Testis (tissue), 3 donors: ENCODE data around the gene SMCO1. TPM values are rescaled to one million over a fixed set of nuclear protein-coding genes. Genes with fewer than 3 reads are reported as not detected.
"Not testable (repeated sequence)": the region's sequence is repeated elsewhere in the genome, so short reads cannot be mapped to it uniquely, and the experiment has no call there.

Experiments
- DNase-seq: peaks from one replicate; pipeline ENCODE4 v3.0.0-alpha.2; 2019
- H3K27ac ChIP-seq, 2 donors: fragments of 200-600 bp; sonication (generic); one replicate each; pipeline ENCODE4 v1.5.1; 2019
- H3K27me3 ChIP-seq: fragments of 200-600 bp; sonication (generic); one replicate; pipeline ENCODE4 v1.5.1; 2019
- H3K36me3 ChIP-seq: fragments of 200-600 bp; sonication (generic); one replicate; pipeline ENCODE4 v1.5.1; 2017; ENCODE audit warnings: low read depth; ENCODE audit errors: missing control alignments
- H3K4me1 ChIP-seq: fragments of 200-600 bp; sonication (generic); one replicate; pipeline ENCODE4 v1.5.1; 2019
- H3K4me3 ChIP-seq, 2 donors: fragments of 200-600 bp; sonication (generic); one replicate each; pipeline ENCODE4 v1.5.1; 2017 to 2019
- H3K9me3 ChIP-seq: fragments of 200-600 bp; sonication (generic); one replicate; pipeline ENCODE4 v1.5.1; 2017
- POLR2A ChIP-seq: fragments of 450-650 bp; IDR thresholded peaks from one replicate; pipeline ENCODE4 v1.6.1; 2017; ENCODE audit warnings: antibody characterized with exemption, mild to moderate bottlenecking, moderate library complexity
- WGBS, 2 donors: methylation state at CpG; one replicate each; pipeline ENCODE4 v1.1.5; 2018; 5-methylcytosine and 5-hydroxymethylcytosine counted together
- intact Hi-C: fragments of 100-400 bp; cut with DNase I; formaldehyde crosslinking; loops from one replicate; pipeline ENCODE4 v1.15.1; 2023; ENCODE audit warnings: low total_unique reads
- polyA plus RNA-seq: library from polyadenylated mRNA; stranded (reverse); fragments of 350-450 nt; fragmentation: Illumina TruSeq; extraction: RNeasy Lipid Tissue Mini Kit (QIAGEN cat#74804); gene quantifications from one replicate; pipeline ENCODE4 v1.2.3, GENCODE V29; 2014; ENCODE audit warnings: low read depth, low replicate concordance; ENCODE audit not compliant: insufficient read depth
- total RNA-seq, 2 donors: library from RNA; depleted of rRNA; stranded (reverse); fragments of >200 nt; gene quantifications; one replicate each; pipeline ENCODE4 v1.2.3, GENCODE V29; 2016
- TF ChIP-seq, protein P1 (sequence below), 3 experiments: fragments of 450-650 bp in 2 of 3; fragments of 200-600 bp in 1 of 3; sonication (generic) in 1 of 3; IDR thresholded peaks; one replicate each; pipeline ENCODE4 v1.5.1; 2016 to 2019; ENCODE audit warnings: antibody characterized with exemption in 3 of 3, mild to moderate bottlenecking in 2 of 3, moderate library complexity in 1 of 3

Gene SMCO1
- total and polyA plus RNA-seq, 3 donors from 2014 or later = 0.24 to 0.91 (median 0.25) TPM

DNA sequence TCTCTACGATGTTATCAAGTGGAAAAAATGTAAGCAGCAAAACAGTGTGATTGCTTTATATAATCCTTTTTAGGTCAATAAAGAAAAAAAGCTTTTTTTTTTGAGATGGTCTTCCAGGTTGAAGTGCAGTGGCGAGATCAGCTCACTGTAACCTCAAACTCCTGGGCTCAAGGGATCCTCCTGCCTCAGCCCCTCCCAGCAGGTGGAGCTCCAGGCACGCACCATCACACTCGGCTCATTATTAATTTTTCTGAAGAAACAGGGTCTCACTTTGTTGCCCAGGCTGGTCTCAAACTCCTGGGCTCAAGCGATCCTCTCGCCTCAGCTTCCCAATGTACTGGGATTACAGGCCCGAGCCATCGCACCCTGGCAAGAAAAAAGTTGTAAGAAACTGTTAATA is 28.9 kb downstream of the SMCO1 start:
- H3K27ac ChIP-seq = no peak overlapping the region
- no peak for DNase-seq
- 82 to 90% methylated on average over 8 of the region's 8 CpGs for WGBS, 2 donors
- no peaks in the 10 kb centered on the region for H3K27me3 ChIP-seq
- H3K36me3 ChIP-seq = peaks cover under 1% of the 10 kb centered on the region
- no peaks in the 10 kb centered on the region for H3K4me1 ChIP-seq
- no peaks in the 10 kb centered on the region for H3K9me3 ChIP-seq
- intact Hi-C loops = no loop called here
- no peak for TF ChIP-seq POLR2A
- TF ChIP-seq, protein P1, sequence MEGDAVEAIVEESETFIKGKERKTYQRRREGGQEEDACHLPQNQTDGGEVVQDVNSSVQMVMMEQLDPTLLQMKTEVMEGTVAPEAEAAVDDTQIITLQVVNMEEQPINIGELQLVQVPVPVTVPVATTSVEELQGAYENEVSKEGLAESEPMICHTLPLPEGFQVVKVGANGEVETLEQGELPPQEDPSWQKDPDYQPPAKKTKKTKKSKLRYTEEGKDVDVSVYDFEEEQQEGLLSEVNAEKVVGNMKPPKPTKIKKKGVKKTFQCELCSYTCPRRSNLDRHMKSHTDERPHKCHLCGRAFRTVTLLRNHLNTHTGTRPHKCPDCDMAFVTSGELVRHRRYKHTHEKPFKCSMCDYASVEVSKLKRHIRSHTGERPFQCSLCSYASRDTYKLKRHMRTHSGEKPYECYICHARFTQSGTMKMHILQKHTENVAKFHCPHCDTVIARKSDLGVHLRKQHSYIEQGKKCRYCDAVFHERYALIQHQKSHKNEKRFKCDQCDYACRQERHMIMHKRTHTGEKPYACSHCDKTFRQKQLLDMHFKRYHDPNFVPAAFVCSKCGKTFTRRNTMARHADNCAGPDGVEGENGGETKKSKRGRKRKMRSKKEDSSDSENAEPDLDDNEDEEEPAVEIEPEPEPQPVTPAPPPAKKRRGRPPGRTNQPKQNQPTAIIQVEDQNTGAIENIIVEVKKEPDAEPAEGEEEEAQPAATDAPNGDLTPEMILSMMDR (IDR thresholded peaks at IDR 0.05) = peak in 1 of 3 experiments; percentile 7
- H3K4me3 ChIP-seq = no peak overlapping the region

DNA sequence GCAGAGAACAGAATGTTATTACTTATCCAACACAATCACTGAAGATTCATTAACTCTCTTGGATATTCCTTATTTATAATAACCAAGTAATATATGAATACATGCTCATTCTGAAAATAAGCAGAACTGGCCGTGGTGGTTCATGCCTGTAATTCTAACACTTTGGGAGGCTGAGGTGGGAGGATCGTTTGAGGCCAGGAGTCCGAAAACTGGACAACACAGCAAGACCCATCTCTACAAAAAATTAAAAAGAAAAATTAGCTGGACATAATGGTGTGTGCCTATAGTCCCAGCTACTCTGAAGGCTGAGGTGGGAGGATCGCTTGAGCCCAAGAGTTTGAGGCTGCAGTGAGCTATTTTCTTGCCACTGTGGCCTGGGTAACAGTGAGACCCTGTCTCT is 37.5 kb downstream of the SMCO1 start:
- no peak for TF ChIP-seq POLR2A
- TF ChIP-seq, protein P1 (IDR thresholded peaks at IDR 0.05) = no peak
- H3K4me1 ChIP-seq = no peaks in the 10 kb centered on the region
- WGBS, 2 donors = 89 to 97% methylated on average over 4 of the region's 4 CpGs
- DNase-seq = no peak
- H3K4me3 ChIP-seq = no peak overlapping the region
- no peaks in the 10 kb centered on the region for H3K27me3 ChIP-seq
- intact Hi-C loops = no loop called here
- no peak overlapping the region for H3K27ac ChIP-seq
- H3K9me3 ChIP-seq = no peaks in the 10 kb centered on the region
- peaks cover 3% of the 10 kb centered on the region for H3K36me3 ChIP-seq

DNA sequence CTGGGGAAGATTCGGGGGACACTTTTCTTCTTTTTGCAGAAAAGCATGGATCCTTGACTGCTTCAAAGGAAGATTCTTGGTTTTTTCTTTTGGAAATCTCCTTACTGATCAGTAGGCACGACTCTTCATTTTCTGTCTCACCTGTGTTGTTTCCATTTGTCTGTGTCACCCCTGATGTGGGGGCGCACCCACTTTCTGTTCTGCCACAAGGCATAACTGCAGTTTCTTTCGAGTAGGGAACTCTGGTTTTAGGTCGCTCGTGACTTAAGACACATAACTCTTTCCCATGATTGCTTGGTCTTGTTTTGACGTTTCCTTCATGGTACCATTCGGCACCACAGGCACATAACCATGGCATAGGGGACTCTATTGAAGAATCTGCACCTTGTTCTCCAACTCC is 42.9 kb downstream of the SMCO1 start:
- Histone ChIP-seq H3K27me3 (no peaks in the 10 kb centered on the region), H3K27ac (no peak overlapping the region), H3K4me3 (no peak overlapping the region), H3K4me1 (no peaks in the 10 kb centered on the region), H3K36me3 (no peaks in the 10 kb centered on the region), H3K9me3 (no peaks in the 10 kb centered on the region)
- no peak for DNase-seq
- WGBS, 2 donors = 87 to 94% methylated on average over 8 of the region's 8 CpGs
- intact Hi-C loops = no loop called here
- no peak for TF ChIP-seq POLR2A
- TF ChIP-seq, protein P1 (IDR thresholded peaks at IDR 0.05) = no peak

DNA sequence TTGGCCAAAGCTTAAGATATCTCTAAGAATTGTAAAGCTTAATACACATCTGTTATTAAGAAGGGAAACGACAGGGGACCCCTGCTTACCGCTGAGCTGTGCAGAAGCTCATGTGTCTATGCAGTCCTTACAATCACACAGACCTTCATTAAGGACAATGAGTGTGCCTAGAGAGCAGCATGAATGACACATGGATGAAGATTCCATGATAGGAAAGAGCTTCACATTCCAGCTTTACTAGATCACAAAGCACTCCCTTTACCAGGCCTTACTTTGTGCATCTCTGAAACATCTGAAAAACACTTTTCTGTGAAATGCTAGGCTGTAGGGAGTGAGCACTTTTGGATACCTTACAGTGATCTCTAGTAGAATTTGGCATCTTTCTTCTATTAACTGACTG is 43.6 kb downstream of the SMCO1 start:
- H3K36me3 ChIP-seq = no peaks in the 10 kb centered on the region
- H3K9me3 ChIP-seq = no peaks in the 10 kb centered on the region
- H3K27ac ChIP-seq = no peak overlapping the region
- TF ChIP-seq, protein P1 (IDR thresholded peaks at IDR 0.05) = no peak
- no peak for TF ChIP-seq POLR2A
- 88 to 94% methylated on average over 2 of the region's 2 CpGs for WGBS, 2 donors
- H3K27me3 ChIP-seq = no peaks in the 10 kb centered on the region
- DNase-seq = no peak
- intact Hi-C loops = no loop called here
- H3K4me3 ChIP-seq = no peak overlapping the region
- no peaks in the 10 kb centered on the region for H3K4me1 ChIP-seq

DNA sequence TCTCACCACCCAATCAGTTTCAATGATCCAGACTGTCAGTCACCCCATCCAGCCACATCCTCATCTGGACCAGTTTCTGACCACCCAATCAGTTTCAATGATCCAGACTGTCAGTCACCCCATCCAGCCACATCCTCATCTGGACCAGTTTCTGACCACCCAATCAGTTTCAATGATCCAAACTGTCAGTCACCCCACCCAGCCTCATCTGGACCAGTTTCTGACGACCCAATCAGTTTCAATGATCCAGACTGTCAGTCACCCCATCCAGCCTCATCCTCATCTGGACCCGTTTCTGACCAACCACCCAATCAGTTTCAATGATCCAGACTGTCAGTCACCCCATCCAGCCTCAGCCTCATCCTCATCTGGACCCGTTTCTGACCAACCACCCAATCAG is 45.0 kb downstream of the SMCO1 start:
- intact Hi-C loops, H3K4me1 ChIP-seq, H3K9me3 ChIP-seq, H3K4me3 ChIP-seq, H3K27me3 ChIP-seq, DNase-seq, H3K27ac ChIP-seq, H3K36me3 ChIP-seq: not testable (repeated sequence)
- WGBS, 2 donors = 87% methylated on average over 3 of the region's 3 CpGs
